GM13977 (cell line): ENCODE results near the gene MAN1C1.

Experiments used
- DNase-seq: peaks from one replicate; pipeline ENCODE4 v3.0.0; 2012; ENCODE audit warnings: low spot score
- CTCF ChIP-seq: IDR thresholded peaks from 2 replicates; pipeline ENCODE4 v1.5.1; 2012; ENCODE audit warnings: mild to moderate bottlenecking, control low read depth; ENCODE audit not compliant: insufficient read depth; ENCODE audit errors: extremely low read depth, missing control alignments
- in situ Hi-C: fragments of 300-500 bp; cut with MboI; formaldehyde crosslinking; loops from one replicate; pipeline ENCODE4 v1.12.0; 2022; ENCODE audit warnings: low sequenced_read_pairs, low pct_unique_long_range_greater_than_20kb, mixed read lengths, inconsistent platforms; ENCODE audit not compliant: unreplicated experiment

Gene MAN1C1

GRCh38 chr1:25676488-25676887, 59.9 kb downstream of the MAN1C1 start:
- no peak for DNase-seq
- TF ChIP-seq CTCF: no peak
- in situ Hi-C loops: no loop called here

- in situ Hi-C loops: no loop called here
Observed at GRCh38 chr1:25677193-25677773, 60.7 kb downstream of the MAN1C1 start.

GRCh38 chr1:25679171-25679570, 62.6 kb downstream of the MAN1C1 start:
- TF ChIP-seq CTCF: no peak
- no peak for DNase-seq
- in situ Hi-C loops: no loop called here

More at GRCh38 chr1:25677193-25677773, 60.7 kb downstream of the MAN1C1 start:
- no peak for TF ChIP-seq CTCF
- no peak for DNase-seq

GRCh38 chr1:25680701-25681100, 64.1 kb downstream of the MAN1C1 start:
- no peak for TF ChIP-seq CTCF
- in situ Hi-C loops: no loop called here
- no peak for DNase-seq

- TF ChIP-seq CTCF: no peak
- DNase-seq: no peak
- in situ Hi-C loops: no loop called here
Observed at GRCh38 chr1:25682059-25682601, 65.5 kb downstream of the MAN1C1 start.

- in situ Hi-C loops: no loop called here
- no peak for DNase-seq
- TF ChIP-seq CTCF: no peak
Observed at GRCh38 chr1:25683177-25683576, 66.6 kb downstream of the MAN1C1 start.
